CD4-positive, alpha-beta T cell treated with Interleukin-17A for 4 hours (primary cell): ENCODE results near the gene DLST.
"Not testable (repeated sequence)": the region's sequence is repeated elsewhere in the genome, so short reads cannot be mapped to it uniquely, and the experiment has no call there.

ENCODE experiments used
- DNase-seq: peaks from one replicate; pipeline ENCODE4 v3.0.0-alpha.2; 2020; ENCODE audit warnings: mixed read lengths

Gene DLST

GRCh38 chr14:74919421-74920165 lies 37.9 kb downstream of the DLST start:
- no peak for DNase-seq

GRCh38 chr14:74920281-74920680 lies 38.6 kb downstream of the DLST start:
- DNase-seq = no peak

- DNase-seq = no peak
Measured at GRCh38 chr14:74921053-74921620, 39.4 kb downstream of the DLST start.

GRCh38 chr14:74921987-74922751 lies 40.5 kb downstream of the DLST start:
- DNase-seq = no peak

GRCh38 chr14:74922752-74923401 lies 41.2 kb downstream of the DLST start, which contains the start of gene RPS6KL1:
Gene RPS6KL1, minus strand, starts transcription at chr14:74923260. Its CDS starts 1,719 bp downstream, at chr14:74921541.
- DNase-seq = peak; percentile 70

GRCh38 chr14:74924061-74924460 lies 42.3 kb downstream of the DLST start:
- no peak for DNase-seq

GRCh38 chr14:74927225-74927624 lies 45.5 kb downstream of the DLST start:
- no peak for DNase-seq

- DNase-seq = no peak
Measured at GRCh38 chr14:74929242-74929641, 47.5 kb downstream of the DLST start.

- DNase-seq = not testable (repeated sequence)
Measured at GRCh38 chr14:74931744-74932143, 50.0 kb downstream of the DLST start.

- DNase-seq = no peak
Measured at GRCh38 chr14:74932401-74932901, 50.7 kb downstream of the DLST start.

- not testable (repeated sequence) for DNase-seq
Measured at GRCh38 chr14:74932936-74933335, 51.2 kb downstream of the DLST start.

- no peak for DNase-seq
Measured at GRCh38 chr14:74934041-74934440, 52.3 kb downstream of the DLST start.

- DNase-seq = no peak
Measured at GRCh38 chr14:74934476-74935359, 53.0 kb downstream of the DLST start.

GRCh38 chr14:74935360-74935680 lies 53.6 kb downstream of the DLST start:
- no peak for DNase-seq

- no peak for DNase-seq
Measured at GRCh38 chr14:74936151-74936550, 54.4 kb downstream of the DLST start.

- no peak for DNase-seq
Measured at GRCh38 chr14:74936731-74937130, 55.0 kb downstream of the DLST start.

GRCh38 chr14:74937171-74937570 lies 55.5 kb downstream of the DLST start:
- DNase-seq = no peak

- DNase-seq = no peak
Measured at GRCh38 chr14:74938531-74939495, 57.1 kb downstream of the DLST start.

GRCh38 chr14:74940956-74941565 lies 59.3 kb downstream of the DLST start:
- peak; percentile 16 for DNase-seq

GRCh38 chr14:74941676-74942097 lies 60.0 kb downstream of the DLST start:
- peak; percentile 71 for DNase-seq
